Ecto neural progenitor cell (in vitro differentiated cells): ENCODE data around the gene TRIM63.
"Not testable (repeated sequence)": the region's sequence is repeated elsewhere in the genome, so short reads cannot be mapped to it uniquely, and the experiment has no call there.

Source experiments
- DNase-seq: peaks from one replicate; pipeline ENCODE4 v3.0.0-alpha.2; 2018; ENCODE audit warnings: low spot score

Gene TRIM63

GRCh38 chr1:26067432-26067911, at the start of gene TRIM63:
Gene TRIM63, minus strand, starts transcription at chr1:26067630. Its CDS starts 136 bp downstream, at chr1:26067494.
- DNase-seq: no peak

DNA sequence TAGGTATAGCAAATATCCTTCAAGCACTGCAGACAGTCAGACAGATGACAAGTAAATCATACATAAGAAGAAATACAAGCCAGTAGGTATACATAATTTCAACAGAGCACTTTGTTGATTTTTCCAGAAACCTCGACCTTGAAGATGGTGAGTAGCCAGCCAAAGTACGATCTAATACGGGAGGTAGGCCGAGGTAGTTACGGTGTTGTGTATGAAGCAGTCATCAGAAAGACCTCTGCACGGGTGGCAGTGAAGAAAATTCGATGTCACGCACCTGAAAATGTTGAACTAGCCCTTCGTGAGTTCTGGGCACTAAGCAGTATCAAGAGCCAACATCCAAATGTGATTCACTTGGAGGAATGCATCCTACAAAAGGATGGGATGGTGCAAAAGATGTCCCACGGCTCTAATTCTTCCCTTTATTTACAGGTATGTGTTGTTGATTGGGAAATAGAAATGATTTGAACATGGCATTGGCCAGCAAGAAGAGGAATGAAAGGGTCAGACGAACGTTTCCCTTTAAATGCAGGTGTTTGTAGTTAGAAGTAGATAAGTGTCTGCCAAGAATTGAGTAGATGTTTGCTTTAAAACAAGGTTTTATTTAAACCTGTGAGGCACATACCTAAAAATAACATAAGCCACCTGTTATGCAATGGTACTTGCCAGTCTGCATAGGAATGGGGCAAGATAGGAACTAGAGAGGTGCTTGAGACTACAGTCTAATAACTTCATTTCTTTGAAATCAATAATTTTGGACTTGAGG, 46.9 kb upstream of the TRIM63 start:
- DNase-seq: no peak

- DNase-seq: no peak
Measured at GRCh38 chr1:26112407-26112775, 45.0 kb upstream of the TRIM63 start.

DNA sequence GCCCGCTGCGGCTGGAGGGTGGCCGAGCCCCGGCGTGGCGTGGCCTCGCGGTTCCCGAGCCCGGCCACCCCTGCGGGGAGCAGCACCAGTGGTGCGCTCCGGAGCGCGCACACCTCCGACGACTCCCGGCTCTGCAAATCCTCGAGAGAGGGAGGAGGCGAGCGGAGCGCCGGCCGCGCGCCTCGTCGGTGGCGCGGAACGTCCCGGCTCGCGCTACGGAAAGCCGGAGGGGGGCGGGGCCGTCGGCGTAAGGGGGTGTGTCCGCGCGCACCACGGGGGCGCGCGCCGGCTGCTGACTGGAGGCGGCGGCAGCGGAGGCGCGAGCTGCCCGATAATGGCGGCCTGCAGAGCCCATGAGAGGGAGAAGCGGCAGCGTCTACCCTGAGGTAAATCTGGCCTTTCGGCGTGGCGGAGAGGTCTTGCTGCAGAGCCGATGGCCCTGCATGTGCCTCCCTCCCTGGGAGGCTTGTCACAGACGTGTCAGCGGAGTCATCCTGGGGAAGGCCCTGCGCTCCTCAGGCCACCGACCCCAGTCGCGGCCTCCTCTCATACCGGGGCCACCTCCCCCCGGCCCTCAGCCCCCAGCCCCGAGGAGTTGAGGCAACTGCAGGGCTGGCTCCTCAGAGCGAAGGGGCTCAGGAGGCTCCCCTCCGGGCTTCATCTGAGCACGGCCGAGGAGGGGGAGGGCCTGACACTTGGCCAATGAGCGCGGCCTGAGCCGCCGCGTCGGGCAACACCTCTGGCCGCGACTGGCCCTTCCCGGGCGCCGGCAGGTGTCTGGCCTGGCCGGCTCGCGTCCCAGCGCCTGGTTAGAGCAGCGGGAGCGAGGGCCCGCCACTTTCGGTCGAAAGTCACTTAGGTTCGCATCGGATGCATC, 44.3 kb upstream of the TRIM63 start, which contains the start of gene PDIK1L:
Gene PDIK1L (plus strand): TSS at position 295 of the 877 bp plus-strand sequence. CDS start 2,485 bp downstream, outside the sequence.
- DNase-seq: peak; percentile 97

DNA sequence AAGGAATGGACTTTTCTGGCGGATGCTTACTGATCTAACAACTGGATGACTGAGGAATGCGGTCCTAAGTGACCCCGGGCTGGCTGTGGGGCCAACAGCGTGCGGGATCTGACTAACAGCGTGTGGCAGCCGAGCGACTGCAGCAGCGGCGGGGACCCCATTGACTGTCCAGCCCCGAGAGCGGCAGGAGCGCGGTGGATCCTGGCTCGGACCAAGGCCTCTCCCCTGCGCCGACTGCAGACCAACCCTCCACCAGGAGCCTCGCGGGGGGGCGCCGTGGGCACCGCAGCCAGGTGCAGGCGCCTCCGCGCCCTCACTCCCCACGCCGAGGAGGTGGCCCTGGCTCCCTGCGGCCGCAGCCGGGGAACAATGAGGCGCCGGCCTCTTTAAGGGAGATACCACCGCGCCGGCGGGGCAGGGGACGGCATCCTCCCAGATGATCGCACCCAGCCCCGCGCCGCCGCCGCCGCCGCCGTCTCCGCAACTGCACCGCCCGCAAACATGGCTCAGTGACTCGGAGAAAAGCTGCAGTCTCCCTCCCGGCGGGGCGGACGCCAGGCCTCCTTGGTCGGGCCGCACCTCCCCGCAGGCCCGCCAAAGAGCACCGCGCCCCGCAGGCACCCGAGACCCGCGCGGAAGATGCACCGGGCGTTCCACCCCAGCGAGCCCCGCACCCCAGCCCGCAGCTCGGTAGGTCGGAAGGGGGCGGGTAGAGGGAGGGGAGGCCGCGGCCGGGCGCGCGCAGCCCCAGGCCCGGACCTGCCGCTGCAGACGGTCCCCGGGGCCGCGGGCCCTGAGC, 43.5 kb upstream of the TRIM63 start:
- DNase-seq: peak; percentile 90

GRCh38 chr1:26109229-26110164, 42.1 kb upstream of the TRIM63 start:
- no peak for DNase-seq

DNA sequence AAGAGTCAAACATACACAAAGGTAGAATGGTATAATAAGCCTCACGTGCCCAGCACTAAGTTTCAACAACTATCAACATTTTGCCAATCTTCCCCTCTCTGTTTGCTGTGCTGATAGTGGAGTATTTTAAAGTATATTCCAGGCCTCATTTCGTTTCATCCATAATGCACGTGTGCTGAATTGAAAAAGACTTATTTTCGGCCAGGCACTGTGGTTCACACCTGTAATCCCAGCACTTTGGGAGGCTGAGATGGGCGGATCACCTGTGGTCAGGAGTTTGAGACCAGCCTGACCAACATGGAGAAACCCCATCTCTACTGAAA, 37.8 kb upstream of the TRIM63 start:
- not testable (repeated sequence) for DNase-seq

- DNase-seq: peak; percentile 25
Measured at GRCh38 chr1:26102526-26102925, 35.1 kb upstream of the TRIM63 start.

GRCh38 chr1:26102119-26102518, 34.7 kb upstream of the TRIM63 start:
- DNase-seq: no peak

DNA sequence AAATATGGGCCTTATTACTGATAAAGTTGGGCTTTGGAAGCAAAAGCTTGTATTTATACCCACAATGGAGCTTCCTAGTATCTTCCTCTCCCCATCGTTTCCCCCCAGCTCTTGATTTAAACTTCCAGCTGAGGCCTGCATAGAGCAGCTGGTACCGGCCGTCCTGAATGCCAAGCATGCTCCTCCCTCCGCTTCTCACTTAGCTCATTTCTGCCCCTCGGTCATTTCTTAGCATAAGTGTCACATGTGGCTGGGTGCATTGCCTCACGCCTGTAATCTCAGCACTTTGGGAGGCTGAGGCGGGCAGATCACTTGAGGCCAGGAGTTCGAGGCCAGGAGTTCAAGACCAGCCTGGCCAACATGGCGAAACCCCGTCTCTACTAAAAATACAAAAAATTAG, 32.8 kb upstream of the TRIM63 start:
- DNase-seq: not testable (repeated sequence)

DNA sequence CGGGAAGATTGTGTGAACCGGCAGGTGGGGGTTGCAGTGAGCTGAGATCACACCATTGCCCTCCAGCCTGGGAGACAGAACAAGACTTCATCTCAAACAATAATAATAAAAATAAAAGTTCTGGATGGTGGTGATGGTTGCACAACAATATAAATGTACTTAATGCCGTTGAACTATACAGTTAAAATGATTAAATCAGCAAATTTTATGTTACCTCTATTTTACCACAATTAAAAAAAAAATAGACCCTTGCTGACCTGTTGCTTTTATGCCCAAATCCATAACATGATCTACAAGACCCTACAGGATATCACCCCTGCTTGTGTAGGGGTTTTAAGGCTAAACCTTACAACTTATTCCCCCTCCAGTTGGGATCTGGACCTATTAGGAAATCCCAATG, 32.4 kb upstream of the TRIM63 start:
- DNase-seq: no peak

GRCh38 chr1:26098602-26099001, 31.2 kb upstream of the TRIM63 start:
- no peak for DNase-seq

DNA sequence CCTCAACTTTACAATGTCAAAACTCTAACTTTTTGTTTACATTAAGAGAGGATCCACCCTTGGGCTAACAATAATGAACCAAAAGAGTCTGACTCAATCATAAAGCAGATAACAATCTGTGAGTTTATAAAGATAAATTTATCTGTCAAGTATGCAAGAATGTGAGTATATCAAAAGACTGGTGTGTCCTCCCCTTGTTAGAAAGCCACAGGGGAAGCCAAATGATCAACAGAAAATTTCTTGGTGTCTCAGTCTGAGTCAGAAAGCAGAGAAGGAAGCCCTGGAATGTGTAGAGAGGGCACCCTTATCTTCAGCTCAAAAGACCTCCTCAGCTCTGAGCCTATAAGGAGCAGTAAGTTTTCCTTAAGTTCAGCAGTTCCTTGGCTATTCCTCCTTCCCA, 30.3 kb upstream of the TRIM63 start:
- DNase-seq: no peak

GRCh38 chr1:26096471-26096870, 29.0 kb upstream of the TRIM63 start:
- no peak for DNase-seq

DNA sequence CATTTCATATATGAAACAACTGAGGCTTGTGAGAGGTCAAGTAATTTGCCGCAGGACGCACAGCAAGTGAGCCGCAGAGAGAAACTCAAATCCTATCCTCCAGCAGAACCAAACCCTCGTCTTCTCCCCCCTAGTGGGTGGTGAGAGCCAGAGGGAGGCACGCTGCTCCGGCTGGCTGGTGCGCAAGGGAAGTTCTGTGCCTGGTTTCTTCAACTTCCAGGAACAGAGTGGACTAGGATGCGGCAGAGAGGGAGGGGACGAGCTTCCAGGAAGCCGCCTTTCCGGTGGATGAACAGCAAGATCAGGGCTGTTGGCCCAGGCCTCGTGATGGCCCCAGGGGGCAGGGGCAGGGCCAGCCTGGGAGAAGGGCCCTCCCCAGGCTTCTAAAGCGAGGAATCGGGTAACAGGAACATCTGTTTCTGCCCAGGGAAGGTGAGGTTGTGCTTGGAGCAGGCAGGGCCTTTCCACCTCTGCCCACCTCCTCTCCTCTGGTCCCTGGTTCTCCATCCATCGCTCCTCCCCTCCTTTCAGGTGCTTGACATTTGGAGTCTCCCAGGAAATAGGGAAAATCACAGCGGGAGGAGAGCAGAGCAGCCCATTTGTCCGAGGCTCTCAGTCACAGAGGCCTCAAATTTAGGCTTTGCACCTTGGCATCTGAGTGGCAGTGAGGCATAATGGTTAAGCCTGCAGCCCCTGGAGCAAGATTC, 27.4 kb upstream of the TRIM63 start:
- peak; percentile 71 for DNase-seq

DNA sequence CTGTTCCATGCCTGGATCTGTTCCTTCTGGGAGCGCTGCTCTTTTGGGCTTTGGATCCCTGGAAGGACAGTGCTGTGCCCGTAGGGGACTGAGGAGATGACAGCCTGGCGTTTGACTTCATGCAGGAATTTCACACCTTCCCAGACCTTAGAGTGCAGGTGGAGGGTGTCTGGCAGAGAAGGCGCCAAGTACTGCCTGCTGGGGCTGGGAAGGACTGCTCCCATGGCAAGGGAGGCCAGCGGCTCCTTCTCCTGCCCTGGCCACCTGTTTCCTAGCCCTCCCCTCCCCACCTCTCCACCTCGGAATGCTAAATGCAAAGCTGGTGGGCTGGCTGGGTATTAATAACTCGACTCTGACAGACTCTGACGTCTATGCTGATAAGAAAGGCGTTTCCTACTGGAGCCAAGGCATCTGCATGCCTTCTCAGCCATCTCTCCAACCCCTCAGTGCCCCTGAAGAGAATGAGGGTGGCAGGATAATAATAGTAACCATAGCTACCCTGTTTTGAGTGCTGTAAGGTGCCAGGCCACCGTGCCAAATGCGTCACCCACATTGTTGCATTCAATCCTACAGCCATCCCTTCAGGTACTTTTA, 26.7 kb upstream of the TRIM63 start:
- DNase-seq: no peak

DNA sequence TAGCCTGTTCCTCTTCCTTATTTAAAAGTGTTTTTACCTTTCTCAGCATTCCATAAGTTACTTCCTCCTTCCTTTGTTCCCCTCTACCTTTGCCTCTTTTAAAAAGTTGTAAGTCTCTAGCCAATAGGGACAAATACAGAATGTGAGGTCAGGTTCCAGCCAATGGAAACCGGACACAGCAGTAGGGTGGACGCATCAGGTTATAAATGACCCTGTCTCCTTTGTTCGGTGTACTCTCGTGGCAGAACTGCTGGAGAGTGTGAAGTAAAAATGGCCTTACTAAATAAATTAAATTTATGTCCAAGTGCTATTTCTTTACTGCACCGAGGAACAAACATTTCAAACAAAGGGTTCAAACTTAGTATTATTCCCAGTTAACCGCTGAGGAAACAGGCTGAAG, 26.1 kb upstream of the TRIM63 start:
- DNase-seq: not testable (repeated sequence)

DNA sequence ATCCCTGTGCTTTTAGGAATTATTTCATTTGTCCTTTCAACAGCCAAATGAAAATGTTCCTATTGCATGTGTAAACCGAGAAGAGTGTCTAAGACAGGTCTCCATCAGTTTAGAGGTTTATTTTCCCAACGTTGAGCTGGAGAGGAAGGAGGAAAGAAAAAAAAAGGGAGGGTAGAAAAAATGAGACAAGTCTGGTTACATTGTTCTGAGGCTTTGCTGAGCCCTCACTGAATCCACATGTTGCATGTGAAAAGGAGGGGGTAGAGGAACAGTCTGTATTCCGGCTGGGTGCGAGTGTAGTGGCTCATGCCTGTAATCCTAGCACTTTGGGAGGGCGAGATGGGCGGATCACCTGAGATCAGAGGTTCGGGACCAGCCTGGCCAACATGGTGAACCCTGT, 25.0 kb upstream of the TRIM63 start:
- no peak for DNase-seq

DNA sequence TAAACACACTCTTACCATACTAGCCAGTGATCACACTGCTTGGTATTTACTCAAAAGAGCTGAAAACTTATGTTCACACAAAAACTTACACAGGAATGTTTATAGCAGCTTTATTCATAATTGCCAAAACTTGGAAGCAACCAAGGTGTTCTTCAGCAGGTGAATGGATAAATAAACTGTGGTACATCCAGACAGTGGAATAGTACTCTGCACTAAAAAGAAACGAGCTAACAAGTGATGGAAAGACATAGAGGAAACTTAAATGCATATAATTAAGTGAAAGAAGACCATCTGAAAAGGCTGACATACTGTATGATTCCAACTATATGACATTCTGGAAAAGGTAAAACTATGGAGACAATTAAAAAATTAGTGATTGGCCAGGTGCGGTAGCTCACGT, 23.5 kb upstream of the TRIM63 start:
- DNase-seq: no peak

GRCh38 chr1:26089125-26089524, 21.7 kb upstream of the TRIM63 start:
- DNase-seq: no peak
